ENCODE measurements around the gene RSRP1. TPM values are rescaled to one million over a fixed set of nuclear protein-coding genes. Genes with fewer than 3 reads are reported as not detected.

The RSRP1 gene
- total and polyA plus RNA-seq, 2 donors (not counting 1 experiment from before 2014, with no cell fraction given) = 387 to 482 TPM

DNA sequence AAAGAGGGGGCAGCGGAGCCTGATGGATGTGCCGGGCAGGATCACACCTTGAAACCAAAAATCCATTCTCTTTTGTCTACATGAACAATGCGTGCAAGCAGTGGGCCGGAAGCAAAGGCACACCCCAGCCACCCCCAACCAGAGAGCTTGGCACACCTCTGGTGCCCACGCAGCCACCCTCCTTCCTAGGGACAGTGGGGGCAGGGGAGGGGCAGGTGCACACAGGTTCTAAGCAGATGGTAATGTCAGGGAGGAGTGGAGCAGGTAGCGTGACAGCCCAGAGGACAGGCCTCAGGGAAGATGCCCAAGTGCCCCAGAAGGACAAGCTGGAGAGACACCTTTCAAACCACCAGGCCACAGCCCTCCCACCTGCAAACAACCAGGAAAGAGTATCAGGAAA lies 51.4 kb downstream of the RSRP1 start:
- Histone ChIP-seq H3K79me2 (ENCODE audit: control insufficient read depth, insufficient read depth, low read length) (no peaks in the 10 kb centered on the region), H2AFZ (ENCODE audit: insufficient read depth, low read depth, low read length, poor library complexity, severe bottlenecking) (no peak overlapping the region), H3K4me2 (replicated peaks; ENCODE audit: low read depth, low read length, poor library complexity, severe bottlenecking) (no peak overlapping the region), H3K9ac (ENCODE audit: low read length) (no peak overlapping the region), H3K27me3 (replicated peaks in 1 of 4; ENCODE audit: control extremely low read depth in 1 of 4, control insufficient read depth in 3 of 4, insufficient read depth in 4 of 4, low read length in 3 of 4) (peaks cover 0 to 7% (median 0%) of the 10 kb centered on the region in 4 experiments), H3K9me3 (ENCODE audit: control extremely low read depth in 1 of 3, control insufficient read depth in 2 of 3, insufficient read depth in 1 of 3, low read length in 2 of 3) (no peaks in the 10 kb centered on the region), H3K36me3 (replicated peaks in 1 of 2; ENCODE audit: control extremely low read depth in 1 of 2, control insufficient read depth in 1 of 2, extremely low read depth in 1 of 2, insufficient read depth in 2 of 2, low read length in 1 of 2) (no peaks in the 10 kb centered on the region), H3K27ac (ENCODE audit: low read length in 2 of 2) (no peak overlapping the region), H3K4me1 (ENCODE audit: control insufficient read depth in 2 of 2, insufficient read depth in 2 of 2, low read length in 2 of 2) (peaks cover 9 to 11% of the 10 kb centered on the region in 2 donors), H3K4me3 (ENCODE audit: control extremely low read depth in 1 of 5, extremely low read depth in 1 of 5, insufficient read depth in 1 of 5, low read depth in 2 of 5, low read length in 4 of 5) (no peak overlapping the region), H4K20me1 (ENCODE audit: control insufficient read depth, insufficient read depth, low read length, poor library complexity, severe bottlenecking) (no peaks in the 10 kb centered on the region)
- ATAC-seq (ENCODE audit: low read depth) = no peak
- intact Hi-C loops (cut with micrococcal nuclease) = no loop called here
- POLR2A ChIA-PET = no interaction called here
- H3K27me3 Mint-ChIP-seq = peaks cover 21% of the 10 kb centered on the region
- no peak for DNase-seq
- no peak overlapping the region for H3K27ac Mint-ChIP-seq
- WGBS (ENCODE audit: insufficient coverage) = 80% methylated on average over 2 of the region's 6 CpGs
- H3K9me3 Mint-ChIP-seq (ENCODE audit: insufficient read depth) = no peaks in the 10 kb centered on the region
- H3K4me1 Mint-ChIP-seq = peaks cover 15% of the 10 kb centered on the region
- H3K4me3 Mint-ChIP-seq = no peak overlapping the region
- TF ChIP-seq, protein P1, sequence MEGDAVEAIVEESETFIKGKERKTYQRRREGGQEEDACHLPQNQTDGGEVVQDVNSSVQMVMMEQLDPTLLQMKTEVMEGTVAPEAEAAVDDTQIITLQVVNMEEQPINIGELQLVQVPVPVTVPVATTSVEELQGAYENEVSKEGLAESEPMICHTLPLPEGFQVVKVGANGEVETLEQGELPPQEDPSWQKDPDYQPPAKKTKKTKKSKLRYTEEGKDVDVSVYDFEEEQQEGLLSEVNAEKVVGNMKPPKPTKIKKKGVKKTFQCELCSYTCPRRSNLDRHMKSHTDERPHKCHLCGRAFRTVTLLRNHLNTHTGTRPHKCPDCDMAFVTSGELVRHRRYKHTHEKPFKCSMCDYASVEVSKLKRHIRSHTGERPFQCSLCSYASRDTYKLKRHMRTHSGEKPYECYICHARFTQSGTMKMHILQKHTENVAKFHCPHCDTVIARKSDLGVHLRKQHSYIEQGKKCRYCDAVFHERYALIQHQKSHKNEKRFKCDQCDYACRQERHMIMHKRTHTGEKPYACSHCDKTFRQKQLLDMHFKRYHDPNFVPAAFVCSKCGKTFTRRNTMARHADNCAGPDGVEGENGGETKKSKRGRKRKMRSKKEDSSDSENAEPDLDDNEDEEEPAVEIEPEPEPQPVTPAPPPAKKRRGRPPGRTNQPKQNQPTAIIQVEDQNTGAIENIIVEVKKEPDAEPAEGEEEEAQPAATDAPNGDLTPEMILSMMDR (IDR thresholded peaks at IDR 0.05) = no peak
- TF ChIP-seq EZH2 (IDR thresholded peaks at IDR 0.05; ENCODE audit: borderline replicate concordance, insufficient read depth, low read depth, low read length, poor library complexity, severe bottlenecking) = no peak
- CTCF ChIA-PET = no interaction called here

DNA sequence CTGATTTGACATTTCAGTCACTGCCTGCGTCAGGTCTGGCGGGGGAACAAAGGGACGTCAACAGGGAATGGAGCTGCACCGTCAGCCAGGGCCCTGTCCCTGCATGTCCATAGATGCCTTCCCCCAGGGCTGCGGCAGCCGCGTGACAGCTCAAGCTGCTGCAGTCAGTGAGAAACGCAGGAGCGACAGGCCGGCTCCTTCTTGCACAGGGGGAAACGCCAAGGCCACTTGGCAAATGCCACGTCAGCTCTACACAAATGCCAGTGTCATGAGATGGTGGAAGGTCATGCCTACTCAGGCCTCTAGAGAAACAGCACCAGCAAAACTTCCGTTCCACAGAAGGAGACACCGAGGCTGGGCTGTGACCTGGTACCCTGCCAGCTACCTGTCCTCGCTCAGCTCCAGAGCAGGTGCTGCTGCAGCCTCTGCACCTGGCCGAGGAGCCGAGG lies 52.7 kb downstream of the RSRP1 start:
- POLR2A ChIA-PET = no interaction called here
- CTCF ChIA-PET = interaction anchor here (1.7 kb wide), 1 partner anchor 10 kb away, joined by 9 read pairs; no protein-coding TSS in a partner anchor

More for the DNA sequence above, 52.7 kb downstream of the RSRP1 start:
- H3K9me3 ChIP-seq (ENCODE audit: control extremely low read depth in 1 of 3, control insufficient read depth in 2 of 3, insufficient read depth in 1 of 3, low read length in 2 of 3) = no peaks in the 10 kb centered on the region
- H3K4me1 ChIP-seq (ENCODE audit: control insufficient read depth in 2 of 2, insufficient read depth in 2 of 2, low read length in 2 of 2) = peaks cover 9 to 11% of the 10 kb centered on the region in 2 donors
- Mint-ChIP-seq H3K4me1 (peaks cover 15% of the 10 kb centered on the region), H3K4me3 (no peak overlapping the region), H3K9me3 (ENCODE audit: insufficient read depth) (no peaks in the 10 kb centered on the region), H3K27ac (no peak overlapping the region), H3K27me3 (peaks cover 20% of the 10 kb centered on the region)
- H3K79me2 ChIP-seq (ENCODE audit: control insufficient read depth, insufficient read depth, low read length) = no peaks in the 10 kb centered on the region
- H3K9ac ChIP-seq (ENCODE audit: low read length) = no peak overlapping the region
- H3K27me3 ChIP-seq (replicated peaks in 1 of 4; ENCODE audit: control extremely low read depth in 1 of 4, control insufficient read depth in 3 of 4, insufficient read depth in 4 of 4, low read length in 3 of 4) = peaks cover 0 to 3% (median 0%) of the 10 kb centered on the region in 4 experiments
- DNase-seq (no peak), ATAC-seq (ENCODE audit: low read depth) (no peak)
- intact Hi-C loops (cut with micrococcal nuclease) = no loop called here
- H2AFZ ChIP-seq (ENCODE audit: insufficient read depth, low read depth, low read length, poor library complexity, severe bottlenecking) = no peak overlapping the region
- H3K4me3 ChIP-seq (ENCODE audit: control extremely low read depth in 1 of 5, extremely low read depth in 1 of 5, insufficient read depth in 1 of 5, low read depth in 2 of 5, low read length in 4 of 5) = no peak overlapping the region
- WGBS (ENCODE audit: insufficient coverage) = 96% methylated on average over 17 of the region's 17 CpGs
- TF ChIP-seq, protein P1 (IDR thresholded peaks at IDR 0.05) = no peak
- no peak for TF ChIP-seq EZH2 (IDR thresholded peaks at IDR 0.05; ENCODE audit: borderline replicate concordance, insufficient read depth, low read depth, low read length, poor library complexity, severe bottlenecking)
- no peak overlapping the region for H3K4me2 ChIP-seq (replicated peaks; ENCODE audit: low read depth, low read length, poor library complexity, severe bottlenecking)
- H3K36me3 ChIP-seq (replicated peaks in 1 of 2; ENCODE audit: control extremely low read depth in 1 of 2, control insufficient read depth in 1 of 2, extremely low read depth in 1 of 2, insufficient read depth in 2 of 2, low read length in 1 of 2) = no peaks in the 10 kb centered on the region
- no peaks in the 10 kb centered on the region for H4K20me1 ChIP-seq (ENCODE audit: control insufficient read depth, insufficient read depth, low read length, poor library complexity, severe bottlenecking)
- no peak overlapping the region for H3K27ac ChIP-seq (ENCODE audit: low read length in 2 of 2)
